Measurements from ENCODE around the gene DRG1. TPM values are rescaled to one million over a fixed set of nuclear protein-coding genes. Genes with fewer than 3 reads are reported as not detected.

Gene DRG1
- total and polyA plus RNA-seq, 10 of the 15 experiments (the other 5 are each of a cell fraction or from before 2014, with no cell fraction given): 59.7 to 147 (median 85.8) TPM

DNA sequence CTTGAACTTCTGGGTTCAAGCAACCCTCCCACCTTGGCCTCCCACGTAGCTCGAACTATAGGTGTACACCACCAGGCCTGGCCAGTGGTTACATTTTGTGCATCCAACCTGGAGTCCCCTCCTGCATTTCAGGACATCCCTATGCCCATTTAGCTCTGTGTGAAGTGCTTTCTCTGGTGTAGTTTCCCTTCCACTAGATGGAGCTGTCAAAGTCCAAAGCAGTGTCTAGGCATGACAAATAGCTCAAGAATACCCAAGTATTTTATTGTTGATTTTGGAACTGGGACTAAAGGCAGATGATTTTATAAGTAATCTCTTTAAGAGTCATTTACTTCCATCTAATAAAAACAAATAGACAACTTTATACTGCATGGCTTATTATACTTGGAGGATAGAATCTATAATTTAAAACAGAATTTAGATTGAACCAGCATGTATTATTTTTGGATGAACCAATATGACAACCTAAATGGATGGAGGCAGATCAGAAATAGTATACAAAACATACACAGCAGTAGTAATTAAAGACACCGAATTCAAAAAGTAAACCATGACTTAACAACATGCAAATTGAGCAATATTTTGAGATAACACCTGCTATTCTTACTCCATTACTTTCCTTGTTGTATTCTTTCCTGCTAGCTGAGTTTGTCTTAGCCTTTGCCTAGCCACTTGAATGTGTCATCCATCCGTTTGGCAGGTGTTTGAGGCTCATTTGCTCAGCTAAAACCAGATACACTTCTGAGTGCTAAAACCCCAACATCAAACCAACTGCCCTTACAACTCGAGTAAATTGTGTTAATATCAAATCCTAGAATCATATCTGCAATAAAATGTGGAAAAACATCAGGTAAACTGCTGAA is 52.5 kb downstream of the DRG1 start (continued):
- TF ChIP-seq, protein P1, sequence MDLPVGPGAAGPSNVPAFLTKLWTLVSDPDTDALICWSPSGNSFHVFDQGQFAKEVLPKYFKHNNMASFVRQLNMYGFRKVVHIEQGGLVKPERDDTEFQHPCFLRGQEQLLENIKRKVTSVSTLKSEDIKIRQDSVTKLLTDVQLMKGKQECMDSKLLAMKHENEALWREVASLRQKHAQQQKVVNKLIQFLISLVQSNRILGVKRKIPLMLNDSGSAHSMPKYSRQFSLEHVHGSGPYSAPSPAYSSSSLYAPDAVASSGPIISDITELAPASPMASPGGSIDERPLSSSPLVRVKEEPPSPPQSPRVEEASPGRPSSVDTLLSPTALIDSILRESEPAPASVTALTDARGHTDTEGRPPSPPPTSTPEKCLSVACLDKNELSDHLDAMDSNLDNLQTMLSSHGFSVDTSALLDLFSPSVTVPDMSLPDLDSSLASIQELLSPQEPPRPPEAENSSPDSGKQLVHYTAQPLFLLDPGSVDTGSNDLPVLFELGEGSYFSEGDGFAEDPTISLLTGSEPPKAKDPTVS (IDR thresholded peaks at IDR 0.05; ENCODE audit: low read depth, low read length): no peak
- TF ChIP-seq RAD51 (IDR thresholded peaks at IDR 0.05): no peak
- TF ChIP-seq, protein P2, sequence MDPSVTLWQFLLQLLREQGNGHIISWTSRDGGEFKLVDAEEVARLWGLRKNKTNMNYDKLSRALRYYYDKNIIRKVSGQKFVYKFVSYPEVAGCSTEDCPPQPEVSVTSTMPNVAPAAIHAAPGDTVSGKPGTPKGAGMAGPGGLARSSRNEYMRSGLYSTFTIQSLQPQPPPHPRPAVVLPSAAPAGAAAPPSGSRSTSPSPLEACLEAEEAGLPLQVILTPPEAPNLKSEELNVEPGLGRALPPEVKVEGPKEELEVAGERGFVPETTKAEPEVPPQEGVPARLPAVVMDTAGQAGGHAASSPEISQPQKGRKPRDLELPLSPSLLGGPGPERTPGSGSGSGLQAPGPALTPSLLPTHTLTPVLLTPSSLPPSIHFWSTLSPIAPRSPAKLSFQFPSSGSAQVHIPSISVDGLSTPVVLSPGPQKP (IDR thresholded peaks at IDR 0.05; ENCODE audit: low read depth, low read length): no peak
- TF ChIP-seq SMC3 (IDR thresholded peaks at IDR 0.05; ENCODE audit: borderline replicate concordance, low read length): peak; percentile 54; the same call in 1 of the 2 replicates

DNA sequence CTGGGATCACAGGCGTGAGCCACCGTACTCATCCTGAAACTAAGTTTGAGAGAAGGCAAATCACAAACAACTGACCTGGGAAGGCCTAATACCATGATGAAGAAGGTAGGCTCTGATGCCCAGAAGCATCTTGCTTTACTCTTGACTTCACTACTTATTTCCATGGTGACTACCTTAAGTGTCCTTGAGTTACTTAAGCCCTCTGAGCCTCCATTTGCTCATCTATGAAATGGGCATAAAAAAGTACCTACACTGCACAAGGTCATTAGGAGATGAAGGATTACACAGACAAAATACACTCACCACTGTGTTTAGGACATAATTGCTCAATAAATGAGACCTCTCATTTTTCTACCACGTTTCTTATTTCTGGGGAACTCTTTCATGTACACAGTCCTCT is 62.3 kb downstream of the DRG1 start:
- FAIRE-seq (no peak), DNase-seq (ENCODE audit: low read depth, low spot score) (no peak), ATAC-seq (no peak)
- Histone ChIP-seq H3K36me3 (ENCODE audit: control insufficient read depth in 2 of 2, insufficient read depth in 2 of 2, low read length in 1 of 2) (peaks cover 3 to 47% of the 10 kb centered on the region in 2 experiments), H3K9me3 (replicated peaks; ENCODE audit: control insufficient read depth, insufficient read depth, low read length) (no peaks in the 10 kb centered on the region), H3K9ac (ENCODE audit: control insufficient read depth, insufficient read depth, low read length) (no peak overlapping the region), H3K27ac (ENCODE audit: control insufficient read depth, insufficient read depth) (no peak overlapping the region), H4K20me1 (ENCODE audit: control insufficient read depth, insufficient read depth) (no peaks in the 10 kb centered on the region; the same call in 1 of the 2 replicates), H3K4me2 (ENCODE audit: control insufficient read depth, insufficient read depth) (no peak overlapping the region), H3K4me3 (no peak overlapping the region), H3K4me1 (ENCODE audit: control insufficient read depth, insufficient read depth, low read length) (no peaks in the 10 kb centered on the region), H3K79me2 (ENCODE audit: control insufficient read depth, insufficient read depth, low read length) (no peaks in the 10 kb centered on the region), H3K27me3 (replicated peaks in 1 of 2; ENCODE audit: control insufficient read depth in 2 of 2, insufficient read depth in 2 of 2, low read length in 1 of 2) (no peaks in the 10 kb centered on the region), H2AFZ (ENCODE audit: control insufficient read depth, low read depth, low read length) (no peak overlapping the region)
- ChIA-PET RAD21 (ENCODE audit: unreplicated experiment) (no interaction called here), CTCF (no interaction called here), SMC1A (ENCODE audit: uncharacterized antibody, unreplicated experiment) (interaction anchor here (1.2 kb wide), 1 partner anchor 32 kb away, joined by 4 read pairs; no protein-coding TSS in a partner anchor), POLR2A (no interaction called here)
- BruUV-seq (replicated peaks): no TSS peak
- in situ Hi-C loops (cut with MboI): no loop called here
- 90% methylated on average over 3 of the region's 3 CpGs for WGBS (ENCODE audit: insufficient coverage, insufficient replicate concordance, low lambda C conversion rate, missing lambda C conversion rate)
- intact Hi-C loops (cut with micrococcal nuclease; ENCODE audit: unreplicated experiment): no loop called here
- no peak for TF ChIP-seq ASH2L (IDR thresholded peaks at IDR 0.05; ENCODE audit: borderline replicate concordance, low read depth)
- TF ChIP-seq, protein P3, sequence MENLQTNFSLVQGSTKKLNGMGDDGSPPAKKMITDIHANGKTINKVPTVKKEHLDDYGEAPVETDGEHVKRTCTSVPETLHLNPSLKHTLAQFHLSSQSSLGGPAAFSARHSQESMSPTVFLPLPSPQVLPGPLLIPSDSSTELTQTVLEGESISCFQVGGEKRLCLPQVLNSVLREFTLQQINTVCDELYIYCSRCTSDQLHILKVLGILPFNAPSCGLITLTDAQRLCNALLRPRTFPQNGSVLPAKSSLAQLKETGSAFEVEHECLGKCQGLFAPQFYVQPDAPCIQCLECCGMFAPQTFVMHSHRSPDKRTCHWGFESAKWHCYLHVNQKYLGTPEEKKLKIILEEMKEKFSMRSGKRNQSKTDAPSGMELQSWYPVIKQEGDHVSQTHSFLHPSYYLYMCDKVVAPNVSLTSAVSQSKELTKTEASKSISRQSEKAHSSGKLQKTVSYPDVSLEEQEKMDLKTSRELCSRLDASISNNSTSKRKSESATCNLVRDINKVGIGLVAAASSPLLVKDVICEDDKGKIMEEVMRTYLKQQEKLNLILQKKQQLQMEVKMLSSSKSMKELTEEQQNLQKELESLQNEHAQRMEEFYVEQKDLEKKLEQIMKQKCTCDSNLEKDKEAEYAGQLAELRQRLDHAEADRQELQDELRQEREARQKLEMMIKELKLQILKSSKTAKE (IDR thresholded peaks at IDR 0.05; ENCODE audit: low read depth, poor library complexity, severe bottlenecking): no peak
- TF ChIP-seq, protein P4, sequence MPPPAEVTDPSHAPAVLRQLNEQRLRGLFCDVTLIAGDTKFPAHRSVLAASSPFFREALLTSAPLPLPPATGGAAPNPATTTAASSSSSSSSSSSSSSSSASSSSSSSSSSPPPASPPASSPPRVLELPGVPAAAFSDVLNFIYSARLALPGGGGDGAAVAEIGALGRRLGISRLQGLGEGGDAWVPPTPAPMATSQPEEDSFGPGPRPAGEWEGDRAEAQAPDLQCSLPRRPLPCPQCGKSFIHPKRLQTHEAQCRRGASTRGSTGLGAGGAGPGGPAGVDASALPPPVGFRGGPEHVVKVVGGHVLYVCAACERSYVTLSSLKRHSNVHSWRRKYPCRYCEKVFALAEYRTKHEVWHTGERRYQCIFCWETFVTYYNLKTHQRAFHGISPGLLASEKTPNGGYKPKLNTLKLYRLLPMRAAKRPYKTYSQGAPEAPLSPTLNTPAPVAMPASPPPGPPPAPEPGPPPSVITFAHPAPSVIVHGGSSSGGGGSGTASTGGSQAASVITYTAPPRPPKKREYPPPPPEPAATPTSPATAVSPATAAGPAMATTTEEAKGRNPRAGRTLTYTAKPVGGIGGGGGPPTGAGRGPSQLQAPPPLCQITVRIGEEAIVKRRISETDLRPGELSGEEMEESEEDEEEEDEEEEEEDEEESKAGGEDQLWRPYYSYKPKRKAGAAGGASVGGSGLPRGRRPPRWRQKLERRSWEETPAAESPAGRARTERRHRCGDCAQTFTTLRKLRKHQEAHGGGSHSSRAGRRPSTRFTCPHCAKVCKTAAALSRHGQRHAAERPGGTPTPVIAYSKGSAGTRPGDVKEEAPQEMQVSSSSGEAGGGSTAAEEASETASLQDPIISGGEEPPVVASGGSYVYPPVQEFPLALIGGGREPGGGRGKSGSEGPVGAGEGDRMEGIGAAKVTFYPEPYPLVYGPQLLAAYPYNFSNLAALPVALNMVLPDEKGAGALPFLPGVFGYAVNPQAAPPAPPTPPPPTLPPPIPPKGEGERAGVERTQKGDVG (CRISPR knock-in tag; IDR thresholded peaks at IDR 0.05): no peak
- TF ChIP-seq STAT3 (IDR thresholded peaks at IDR 0.05; ENCODE audit: low read depth, low read length): no peak
- TF ChIP-seq CHD4 (IDR thresholded peaks at IDR 0.05): no peak
- no peak for TF ChIP-seq RB1 (IDR thresholded peaks at IDR 0.05; ENCODE audit: borderline replicate concordance)
- no peak for TF ChIP-seq NFYA (IDR thresholded peaks at IDR 0.05; ENCODE audit: borderline replicate concordance, low read depth, low read length)
